ENCODE data around the gene KRT4. TPM values are rescaled to one million over a fixed set of nuclear protein-coding genes. Genes with fewer than 3 reads are reported as not detected.

Gene KRT4
- total and polyA plus RNA-seq, 2 donors (not counting 3 experiments of a cell fraction or from before 2014, with no cell fraction given): not detected

- POLR2A ChIA-PET: no interaction called here
- H3K27me3 ChIP-seq (ENCODE audit: control insufficient read depth in 2 of 2, insufficient read depth in 2 of 2, low read length in 2 of 2): peaks cover 0 to 1% of the 10 kb centered on the region in 2 experiments
- intact Hi-C loops (cut with micrococcal nuclease): loop anchor here (5.0 kb wide), 1 partner anchor 528 kb away; the partner anchor contains the start of gene KRT81
These were observed 6.0 kb upstream of the KRT4 start for GRCh38 chr12:52819731-52820510.

More at GRCh38 chr12:52819731-52820510, 6.0 kb upstream of the KRT4 start:
- Histone ChIP-seq H3K36me3 (ENCODE audit: control insufficient read depth in 2 of 2, extremely low read depth in 1 of 2, insufficient read depth in 2 of 2, low read length in 2 of 2) (no peaks in the 10 kb centered on the region), H3K9ac (replicated peaks; ENCODE audit: extremely low read depth, insufficient read depth, low read length) (no peak overlapping the region), H3K4me2 (ENCODE audit: insufficient read depth, low read length) (no peak overlapping the region), H3K4me1 (ENCODE audit: control insufficient read depth, extremely low read depth, insufficient read depth, low read length) (no peaks in the 10 kb centered on the region), H3K79me2 (ENCODE audit: control insufficient read depth, insufficient read depth, low read length) (no peaks in the 10 kb centered on the region), H3K4me3 (replicated peaks in 1 of 3; ENCODE audit: insufficient read depth in 1 of 3, low read depth in 1 of 3, low read length in 3 of 3) (no peak overlapping the region), H3K9me3 (replicated peaks; ENCODE audit: control insufficient read depth, insufficient read depth, low read length) (no peaks in the 10 kb centered on the region), H3K27ac (ENCODE audit: insufficient read depth, low read depth, low read length) (no peak overlapping the region), H3K9me1 (replicated peaks; ENCODE audit: control insufficient read depth, extremely low read depth, insufficient read depth, low read length) (no peaks in the 10 kb centered on the region), H4K20me1 (replicated peaks; ENCODE audit: control insufficient read depth, extremely low read depth, insufficient read depth, low read length) (no peaks in the 10 kb centered on the region), H2AFZ (ENCODE audit: low read depth, low read length) (no peak overlapping the region)
- dilution Hi-C loops (cut with MboI; ENCODE audit: extremely low pct_ligation_motif_present, low sequenced_read_pairs): no loop called here
- TF ChIP-seq JUN (IDR thresholded peaks at IDR 0.05; ENCODE audit: borderline replicate concordance, insufficient read depth, insufficient read length, low read depth) (no peak), EZH2 (IDR thresholded peaks at IDR 0.05; ENCODE audit: borderline replicate concordance, low read depth, low read length, severe bottlenecking) (no peak), POLR2AphosphoS5 (IDR thresholded peaks at IDR 0.05; ENCODE audit: insufficient read depth, low read depth, low read length) (no peak), FOS (IDR thresholded peaks at IDR 0.05; ENCODE audit: borderline replicate concordance, insufficient read depth, low read length) (no peak), GATA2 (IDR thresholded peaks at IDR 0.05; ENCODE audit: insufficient read depth, insufficient read length, low read depth, low read length) (no peak), POLR2A (IDR thresholded peaks at IDR 0.05; ENCODE audit: low read depth, low read length) (no peak), MYC (IDR thresholded peaks at IDR 0.05; ENCODE audit: low read depth, low read length) (no peak)
- TF ChIP-seq, protein P1, sequence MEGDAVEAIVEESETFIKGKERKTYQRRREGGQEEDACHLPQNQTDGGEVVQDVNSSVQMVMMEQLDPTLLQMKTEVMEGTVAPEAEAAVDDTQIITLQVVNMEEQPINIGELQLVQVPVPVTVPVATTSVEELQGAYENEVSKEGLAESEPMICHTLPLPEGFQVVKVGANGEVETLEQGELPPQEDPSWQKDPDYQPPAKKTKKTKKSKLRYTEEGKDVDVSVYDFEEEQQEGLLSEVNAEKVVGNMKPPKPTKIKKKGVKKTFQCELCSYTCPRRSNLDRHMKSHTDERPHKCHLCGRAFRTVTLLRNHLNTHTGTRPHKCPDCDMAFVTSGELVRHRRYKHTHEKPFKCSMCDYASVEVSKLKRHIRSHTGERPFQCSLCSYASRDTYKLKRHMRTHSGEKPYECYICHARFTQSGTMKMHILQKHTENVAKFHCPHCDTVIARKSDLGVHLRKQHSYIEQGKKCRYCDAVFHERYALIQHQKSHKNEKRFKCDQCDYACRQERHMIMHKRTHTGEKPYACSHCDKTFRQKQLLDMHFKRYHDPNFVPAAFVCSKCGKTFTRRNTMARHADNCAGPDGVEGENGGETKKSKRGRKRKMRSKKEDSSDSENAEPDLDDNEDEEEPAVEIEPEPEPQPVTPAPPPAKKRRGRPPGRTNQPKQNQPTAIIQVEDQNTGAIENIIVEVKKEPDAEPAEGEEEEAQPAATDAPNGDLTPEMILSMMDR (IDR thresholded peaks at IDR 0.05; ENCODE audit: extremely low read depth in 1 of 2, insufficient read depth in 1 of 2, low read depth in 1 of 2, low read length in 2 of 2): no peak
- TF ChIP-seq, protein P2, sequence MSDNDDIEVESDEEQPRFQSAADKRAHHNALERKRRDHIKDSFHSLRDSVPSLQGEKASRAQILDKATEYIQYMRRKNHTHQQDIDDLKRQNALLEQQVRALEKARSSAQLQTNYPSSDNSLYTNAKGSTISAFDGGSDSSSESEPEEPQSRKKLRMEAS (IDR thresholded peaks at IDR 0.05; ENCODE audit: insufficient read depth, insufficient read length): no peak
- no peak for FAIRE-seq
- BruUV-seq (replicated peaks): no TSS peak
- CTCF ChIA-PET: interaction anchor here (1.3 to 1.9 kb wide), 2 partner anchors 46 to 51 kb away, joined by 3 to 5 read pairs; no protein-coding TSS in a partner anchor
- no peak for DNase-seq (ENCODE audit: low read depth, low spot score)
